ENCODE measurements around the gene FILIP1L. TPM values are rescaled to one million over a fixed set of nuclear protein-coding genes. Genes with fewer than 3 reads are reported as not detected.

The FILIP1L gene
- total RNA-seq, 2 experiments from 2014 or later: 0.10 to 0.17 TPM

- Mint-ChIP-seq H3K36me3 (peaks cover 4% of the 10 kb centered on the region), H3K27ac (no peak overlapping the region), H3K4me1 (ENCODE audit: low read depth) (peaks cover 22% of the 10 kb centered on the region), H3K27me3 (no peaks in the 10 kb centered on the region), H3K4me3 (no peak overlapping the region), H3K9me3 (no peaks in the 10 kb centered on the region)
- ChIA-PET CTCF (interaction anchor here (1.0 kb wide), 1 partner anchor 186 kb away, joined by 3 read pairs; no protein-coding TSS in a partner anchor), POLR2A (no interaction called here)
- DNase-seq: no peak
- intact Hi-C loops (cut with micrococcal nuclease): no loop called here
These were observed 231.7 kb downstream of the FILIP1L start for GRCh38 chr3:99882436-99883137.

GRCh38 chr3:99881121-99881524 lies 233.2 kb downstream of the FILIP1L start:
- peaks cover 2% of the 10 kb centered on the region for H3K27me3 Mint-ChIP-seq
- intact Hi-C loops (cut with micrococcal nuclease): no loop called here
- H3K27ac Mint-ChIP-seq: no peak overlapping the region
- peaks cover 2% of the 10 kb centered on the region for H3K36me3 Mint-ChIP-seq
- no peak for DNase-seq
- H3K9me3 Mint-ChIP-seq: no peaks in the 10 kb centered on the region
- POLR2A ChIA-PET: no interaction called here
- peaks cover 28% of the 10 kb centered on the region for H3K4me1 Mint-ChIP-seq (ENCODE audit: low read depth)
- CTCF ChIA-PET: no interaction called here
- no peak overlapping the region for H3K4me3 Mint-ChIP-seq

GRCh38 chr3:99879275-99879674 lies 235.0 kb downstream of the FILIP1L start:
- ChIA-PET POLR2A (interaction anchor here (0.6 to 0.7 kb wide), 2 partner anchors 48 to 327 kb away, joined by 3 read pairs; no protein-coding TSS in a partner anchor), CTCF (no interaction called here)
- DNase-seq: no peak
- intact Hi-C loops (cut with micrococcal nuclease): loop anchor here (5.0 to 10.0 kb wide), 2 partner anchors 833 to 1314 kb away; no protein-coding TSS in a partner anchor
- Mint-ChIP-seq H3K36me3 (no peaks in the 10 kb centered on the region), H3K27ac (no peak overlapping the region), H3K27me3 (peaks cover 2% of the 10 kb centered on the region), H3K9me3 (no peaks in the 10 kb centered on the region), H3K4me1 (ENCODE audit: low read depth) (peaks cover 26% of the 10 kb centered on the region), H3K4me3 (no peak overlapping the region)

- intact Hi-C loops (cut with micrococcal nuclease): loop anchor here (5.0 to 10.0 kb wide), 2 partner anchors 834 to 1313 kb away; no protein-coding TSS in a partner anchor
- no peak for DNase-seq
- CTCF ChIA-PET: interaction anchor here (0.9 to 1.0 kb wide), 2 partner anchors 69 to 376 kb away, joined by 3 read pairs; no protein-coding TSS in a partner anchor
- Mint-ChIP-seq H3K4me3 (no peak overlapping the region), H3K27ac (no peak overlapping the region), H3K4me1 (ENCODE audit: low read depth) (peaks cover 22% of the 10 kb centered on the region), H3K27me3 (peaks cover 2% of the 10 kb centered on the region), H3K36me3 (no peaks in the 10 kb centered on the region), H3K9me3 (no peaks in the 10 kb centered on the region)
- POLR2A ChIA-PET: no interaction called here
These were observed 236.3 kb downstream of the FILIP1L start for GRCh38 chr3:99878005-99878404.

- no peaks in the 10 kb centered on the region for H3K36me3 Mint-ChIP-seq
- no peak for DNase-seq
- no peak overlapping the region for H3K27ac Mint-ChIP-seq
- no peak overlapping the region for H3K4me3 Mint-ChIP-seq
- ChIA-PET CTCF (interaction anchor here (0.9 to 1.0 kb wide), 2 partner anchors 68 to 377 kb away, joined by 3 read pairs; no protein-coding TSS in a partner anchor), POLR2A (no interaction called here)
- H3K9me3 Mint-ChIP-seq: no peaks in the 10 kb centered on the region
- peaks cover 27% of the 10 kb centered on the region for H3K4me1 Mint-ChIP-seq (ENCODE audit: low read depth)
- intact Hi-C loops (cut with micrococcal nuclease): loop anchor here (5.0 to 10.0 kb wide), 2 partner anchors 835 to 1312 kb away; no protein-coding TSS in a partner anchor
- peaks cover 2% of the 10 kb centered on the region for H3K27me3 Mint-ChIP-seq
These were observed 237.2 kb downstream of the FILIP1L start for GRCh38 chr3:99877031-99877579.

- no peak overlapping the region for H3K27ac Mint-ChIP-seq
- ChIA-PET POLR2A (no interaction called here), CTCF (interaction anchor here (0.9 to 1.5 kb wide), 3 partner anchors 26 to 378 kb away, joined by 3 to 4 read pairs (median 3); no protein-coding TSS in a partner anchor)
- intact Hi-C loops (cut with micrococcal nuclease): loop anchor here (1.0 to 10.0 kb wide), 4 partner anchors 20 to 1311 kb away; partner anchors contain the start of gene CMSS1
- H3K4me3 Mint-ChIP-seq: peak overlapping the region; percentile 65
- H3K36me3 Mint-ChIP-seq: no peaks in the 10 kb centered on the region
- peaks cover 2% of the 10 kb centered on the region for H3K27me3 Mint-ChIP-seq
- DNase-seq: peak; percentile 73
- H3K4me1 Mint-ChIP-seq (ENCODE audit: low read depth): peaks cover 27% of the 10 kb centered on the region
- no peaks in the 10 kb centered on the region for H3K9me3 Mint-ChIP-seq
These were observed 238.1 kb downstream of the FILIP1L start for GRCh38 chr3:99875929-99876841.

GRCh38 chr3:99875581-99875928 lies 238.7 kb downstream of the FILIP1L start:
- no peaks in the 10 kb centered on the region for H3K36me3 Mint-ChIP-seq

GRCh38 chr3:99874237-99875002 lies 239.9 kb downstream of the FILIP1L start:
- Mint-ChIP-seq H3K9me3 (no peaks in the 10 kb centered on the region), H3K36me3 (no peaks in the 10 kb centered on the region), H3K27ac (no peak overlapping the region), H3K4me1 (ENCODE audit: low read depth) (peaks cover 27% of the 10 kb centered on the region), H3K4me3 (no peak overlapping the region), H3K27me3 (peaks cover 2% of the 10 kb centered on the region)
- no peak for DNase-seq
- POLR2A ChIA-PET: interaction anchor here (0.6 kb wide), 1 partner anchor 460 kb away, joined by 4 read pairs; no protein-coding TSS in a partner anchor
- CTCF ChIA-PET: interaction anchor here (1.0 to 1.5 kb wide), 3 partner anchors 12 to 380 kb away, joined by 3 to 4 read pairs (median 3); no protein-coding TSS in a partner anchor
- intact Hi-C loops (cut with micrococcal nuclease): loop anchor here (1.0 to 10.0 kb wide), 3 partner anchors 18 to 1310 kb away; no protein-coding TSS in a partner anchor

More at GRCh38 chr3:99875581-99875928, 238.7 kb downstream of the FILIP1L start:
- intact Hi-C loops (cut with micrococcal nuclease): loop anchor here (1.0 to 10.0 kb wide), 3 partner anchors 19 to 1311 kb away; no protein-coding TSS in a partner anchor
- POLR2A ChIA-PET: no interaction called here
- Mint-ChIP-seq H3K27me3 (peaks cover 2% of the 10 kb centered on the region), H3K27ac (no peak overlapping the region), H3K4me1 (ENCODE audit: low read depth) (peaks cover 27% of the 10 kb centered on the region), H3K4me3 (peak overlapping the region; percentile 65), H3K9me3 (no peaks in the 10 kb centered on the region)
- DNase-seq: no peak
- CTCF ChIA-PET: interaction anchor here (0.9 to 1.5 kb wide), 4 partner anchors 13 to 379 kb away, joined by 3 to 4 read pairs (median 3); no protein-coding TSS in a partner anchor

- H3K27me3 Mint-ChIP-seq: peaks cover 2% of the 10 kb centered on the region
- H3K4me3 Mint-ChIP-seq: no peak overlapping the region
- intact Hi-C loops (cut with micrococcal nuclease): loop anchor here (10.0 kb wide), 1 partner anchor 1309 kb away; no protein-coding TSS in a partner anchor
- CTCF ChIA-PET: no interaction called here
- POLR2A ChIA-PET: interaction anchor here (0.6 kb wide), 1 partner anchor 461 kb away, joined by 4 read pairs; no protein-coding TSS in a partner anchor
- H3K27ac Mint-ChIP-seq: no peak overlapping the region
- peaks cover 30% of the 10 kb centered on the region for H3K4me1 Mint-ChIP-seq (ENCODE audit: low read depth)
- DNase-seq: no peak
- H3K9me3 Mint-ChIP-seq: no peaks in the 10 kb centered on the region
- H3K36me3 Mint-ChIP-seq: no peaks in the 10 kb centered on the region
These were observed 240.8 kb downstream of the FILIP1L start for GRCh38 chr3:99873269-99874102.

- Mint-ChIP-seq H3K27me3 (peaks cover 2% of the 10 kb centered on the region), H3K4me3 (no peak overlapping the region), H3K9me3 (no peaks in the 10 kb centered on the region), H3K27ac (no peak overlapping the region), H3K4me1 (ENCODE audit: low read depth) (peaks cover 32% of the 10 kb centered on the region), H3K36me3 (no peaks in the 10 kb centered on the region)
- peak; percentile 50 for DNase-seq
- POLR2A ChIA-PET: no interaction called here
- intact Hi-C loops (cut with micrococcal nuclease): loop anchor here (10.0 kb wide), 1 partner anchor 1308 kb away; no protein-coding TSS in a partner anchor
- CTCF ChIA-PET: no interaction called here
These were observed 241.4 kb downstream of the FILIP1L start for GRCh38 chr3:99872923-99873254.

Measured in activated CD4-positive, alpha-beta memory T cell treated with anti-CD3 and anti-CD28 coated beads for 36 hours (primary cell).